GM06990 (cell line): ENCODE measurements around the gene SELP.
A peak's percentile ranks its signal among the peaks of the same experiment; 100 is the strongest.

Experiments
- DNase-seq: peaks from one replicate; pipeline ENCODE4 v3.0.0-alpha.2; 2011; ENCODE audit not compliant: insufficient read length; ENCODE audit errors: extremely low read depth
- H3K27me3 ChIP-seq: replicated peaks from 2 replicates; pipeline ENCODE4 v1.6.0; 2011; ENCODE audit warnings: low read length; ENCODE audit not compliant: control insufficient read depth, insufficient read depth
- H3K36me3 ChIP-seq: 2 replicates; pipeline ENCODE4 v1.5.1; 2011; ENCODE audit warnings: low read length; ENCODE audit not compliant: control insufficient read depth, insufficient read depth
- H3K4me3 ChIP-seq: replicated peaks from 2 replicates; pipeline ENCODE4 v1.5.1; 2011; ENCODE audit warnings: low read depth, mild to moderate bottlenecking, control low read depth, low read length
- TF ChIP-seq, protein P1 (sequence below): IDR thresholded peaks from 2 replicates; pipeline ENCODE4 v1.5.1; 2011; ENCODE audit warnings: low read length, control low read depth, mild to moderate bottlenecking, inconsistent platforms; ENCODE audit not compliant: insufficient read depth, poor library complexity, severe bottlenecking

Gene SELP

DNA sequence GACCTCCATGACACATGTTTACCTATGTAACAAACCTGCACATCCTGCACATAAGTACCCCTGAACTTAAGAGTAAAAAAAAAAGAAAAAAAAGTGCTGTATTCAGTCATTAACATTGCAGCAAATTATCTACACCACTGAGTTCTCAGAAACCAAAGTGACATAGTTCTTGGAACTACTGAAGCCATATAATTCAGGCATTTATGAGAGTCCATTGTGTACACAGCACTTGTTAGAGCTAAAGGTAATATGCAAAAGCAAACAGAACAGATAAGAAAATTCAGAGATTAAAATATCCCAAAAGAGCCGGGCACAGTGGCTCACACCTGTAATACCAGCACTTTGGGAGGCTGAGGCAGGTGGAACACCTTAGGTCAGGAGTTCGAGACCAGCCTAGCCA lies 81.6 kb downstream of the SELP start:
- no peaks in the 10 kb centered on the region for H3K36me3 ChIP-seq
- DNase-seq: no peak
- TF ChIP-seq, protein P1, sequence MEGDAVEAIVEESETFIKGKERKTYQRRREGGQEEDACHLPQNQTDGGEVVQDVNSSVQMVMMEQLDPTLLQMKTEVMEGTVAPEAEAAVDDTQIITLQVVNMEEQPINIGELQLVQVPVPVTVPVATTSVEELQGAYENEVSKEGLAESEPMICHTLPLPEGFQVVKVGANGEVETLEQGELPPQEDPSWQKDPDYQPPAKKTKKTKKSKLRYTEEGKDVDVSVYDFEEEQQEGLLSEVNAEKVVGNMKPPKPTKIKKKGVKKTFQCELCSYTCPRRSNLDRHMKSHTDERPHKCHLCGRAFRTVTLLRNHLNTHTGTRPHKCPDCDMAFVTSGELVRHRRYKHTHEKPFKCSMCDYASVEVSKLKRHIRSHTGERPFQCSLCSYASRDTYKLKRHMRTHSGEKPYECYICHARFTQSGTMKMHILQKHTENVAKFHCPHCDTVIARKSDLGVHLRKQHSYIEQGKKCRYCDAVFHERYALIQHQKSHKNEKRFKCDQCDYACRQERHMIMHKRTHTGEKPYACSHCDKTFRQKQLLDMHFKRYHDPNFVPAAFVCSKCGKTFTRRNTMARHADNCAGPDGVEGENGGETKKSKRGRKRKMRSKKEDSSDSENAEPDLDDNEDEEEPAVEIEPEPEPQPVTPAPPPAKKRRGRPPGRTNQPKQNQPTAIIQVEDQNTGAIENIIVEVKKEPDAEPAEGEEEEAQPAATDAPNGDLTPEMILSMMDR: no peak
- H3K4me3 ChIP-seq: no peak overlapping the region
- no peaks in the 10 kb centered on the region for H3K27me3 ChIP-seq

DNA sequence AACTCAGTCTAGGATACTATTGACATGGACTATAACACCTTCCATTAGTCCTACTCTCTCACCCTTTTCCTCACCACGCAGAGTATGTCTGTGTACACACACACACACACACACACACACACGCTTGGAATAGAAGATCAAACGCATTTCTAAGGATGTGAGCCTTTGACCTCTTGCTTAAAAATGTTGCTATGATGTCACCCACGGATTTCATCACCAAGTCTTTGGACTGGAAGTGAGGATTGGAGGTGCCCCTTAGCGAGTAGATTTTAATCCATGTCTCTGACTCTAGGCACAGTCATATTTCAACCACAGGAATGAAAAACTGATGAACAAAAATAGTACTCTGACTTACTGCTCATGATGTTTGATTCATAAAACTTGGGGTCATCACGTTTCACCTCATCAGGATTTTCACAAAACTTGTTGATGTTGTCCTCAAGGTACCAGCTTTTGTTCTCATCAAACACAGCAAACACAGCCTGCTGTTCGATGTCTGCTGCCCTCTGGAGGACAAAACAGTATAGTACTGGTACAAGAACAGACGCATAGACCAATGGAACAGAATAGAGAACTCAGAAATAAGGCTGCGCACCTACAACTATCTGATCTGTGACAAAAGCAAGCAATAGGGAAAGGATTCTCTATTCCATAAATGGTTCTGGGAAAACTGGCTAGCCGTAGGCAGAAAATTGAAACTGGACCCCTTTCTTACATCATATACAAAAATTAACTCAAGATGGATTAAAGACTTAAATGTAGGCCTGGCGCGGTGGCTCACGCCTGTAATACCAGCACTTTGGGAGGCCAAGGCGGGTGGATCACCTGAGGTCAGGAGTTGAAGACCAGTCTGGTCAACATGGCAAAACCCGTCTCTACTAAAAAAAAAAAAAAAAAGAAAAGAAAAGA lies 83.6 kb downstream of the SELP start:
- no peaks in the 10 kb centered on the region for H3K27me3 ChIP-seq
- no peaks in the 10 kb centered on the region for H3K36me3 ChIP-seq
- peak; percentile 41 for DNase-seq
- no peak overlapping the region for H3K4me3 ChIP-seq
- TF ChIP-seq, protein P1: peak; percentile 71

DNA sequence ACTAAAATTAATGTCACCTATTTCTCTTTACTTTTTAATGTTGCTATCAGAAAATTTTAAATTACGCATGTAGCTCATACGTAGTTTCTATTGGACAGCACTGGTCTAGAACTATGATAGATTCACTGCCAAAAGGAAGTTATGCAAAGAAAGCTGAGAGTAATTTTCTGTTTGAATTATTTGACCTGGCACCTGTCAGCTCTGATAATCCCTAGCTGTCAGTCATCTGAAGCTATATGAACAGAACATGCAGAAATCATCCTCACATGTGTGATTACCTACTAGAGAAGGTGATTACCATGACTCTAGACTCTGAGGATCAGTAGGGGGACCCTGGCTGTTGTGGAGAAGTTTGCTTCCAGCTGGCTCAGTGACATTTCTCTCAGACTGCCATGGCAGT lies 84.5 kb downstream of the SELP start:
- Histone ChIP-seq H3K36me3 (no peaks in the 10 kb centered on the region), H3K27me3 (no peaks in the 10 kb centered on the region), H3K4me3 (no peak overlapping the region)
- TF ChIP-seq, protein P1: no peak
- no peak for DNase-seq

DNA sequence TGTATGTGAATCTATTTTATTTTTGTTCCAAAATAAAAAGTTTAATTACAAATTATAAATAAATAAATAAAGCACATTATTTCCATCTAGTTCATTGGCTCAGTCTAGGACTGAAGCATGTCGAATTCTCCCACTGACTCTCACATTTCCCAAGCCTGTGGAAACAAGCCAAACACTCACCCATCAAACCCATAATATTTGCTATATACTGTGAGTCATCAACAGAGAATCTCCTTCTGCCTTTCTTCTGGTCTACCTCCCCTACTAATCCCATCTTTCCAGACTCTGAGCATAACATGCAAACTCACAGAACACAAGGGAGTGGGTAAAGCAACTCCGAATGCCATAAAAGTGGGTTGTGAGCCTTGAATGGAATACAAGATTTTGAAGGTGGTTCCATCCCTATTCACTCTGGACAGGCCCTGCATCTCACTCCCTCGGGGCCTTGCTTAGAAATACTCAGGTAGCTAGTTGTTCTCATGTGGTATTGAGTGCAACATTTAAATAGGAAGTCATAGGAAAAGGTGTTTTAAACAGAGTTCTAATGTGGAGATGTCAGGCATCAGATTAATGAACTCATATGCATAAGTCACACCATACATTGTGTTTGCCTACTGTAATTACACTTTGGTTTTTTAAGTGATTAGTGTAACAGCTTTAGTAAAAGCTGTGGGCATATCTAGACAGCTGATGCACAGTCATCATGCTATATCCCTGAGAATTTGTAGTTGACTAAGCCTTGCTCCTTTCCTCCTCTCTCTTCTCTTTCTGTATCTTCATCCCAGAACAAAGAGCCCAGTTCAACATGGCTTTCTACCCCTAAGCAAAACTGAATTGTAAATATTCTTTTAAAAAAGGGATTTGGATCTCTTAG lies 90.7 kb downstream of the SELP start:
- TF ChIP-seq, protein P1: no peak
- Histone ChIP-seq H3K27me3 (no peaks in the 10 kb centered on the region), H3K36me3 (no peaks in the 10 kb centered on the region), H3K4me3 (no peak overlapping the region)
- DNase-seq: no peak
